K562 (cell line): Measurements from ENCODE around the gene KLHL30. TPM values are rescaled to one million over a fixed set of nuclear protein-coding genes. Genes with fewer than 3 reads are reported as not detected.

Experiments used
- ATAC-seq: fragments of 200-7000 bp; cut with Tn5 transposase; 3 replicates; pipeline ENCODE4 v1.9.1; 2020; ENCODE audit warnings: moderate library complexity
- BruUV-seq: library from RNA; stranded (reverse); fragments of 400-500 nt; replicated peaks from 2 replicates; lab custom pipeline; 2021; lab: Mats Ljungman, UMichigan
- CTCF ChIA-PET: fragments of 300-600 bp; formaldehyde crosslinking; extraction: SDS; loops from one replicate; lab custom pipeline; 2021; ENCODE audit warnings: low intra/inter-chr PET ratio; lab: Yijun Ruan, JAX
- POLR2A ChIA-PET: fragments of 300-600, 350-650 bp; sonication (Branson Sonifier 250); formaldehyde crosslinking; extraction: SDS; loops from one replicate; lab custom pipeline; 2021; ENCODE audit warnings: antibody characterized with exemption, inconsistent platforms; lab: Yijun Ruan, JAX
- DNase-seq, 4 experiments: peaks; one replicate each; pipeline versions ENCODE4 v3.0.0 to v3.0.0-alpha.2; 2011 to 2018; ENCODE audit warnings: low spot score in 3 of 4, mixed read lengths in 3 of 4; ENCODE audit errors: extremely low read depth in 1 of 4
- FAIRE-seq: peaks from 2 replicates; lab custom pipeline; 2011; peaks lifted over from hg19 to GRCh38; lab: Jason Lieb, UNC
- H2AFZ ChIP-seq: 2 replicates; pipeline ENCODE4 v1.6.0; 2011; ENCODE audit warnings: low read depth, low read length, control low read depth, inconsistent platforms
- H3K27ac ChIP-seq: fragments of 200-600 bp; 3 replicates; pipeline ENCODE4 v1.8.0; 2011; ENCODE audit warnings: low read depth, mild to moderate bottlenecking, control low read depth, inconsistent platforms, low read length, moderate library complexity, mixed read lengths; ENCODE audit errors: extremely low read depth
- H3K27me3 ChIP-seq, 2 experiments: fragments of 300-600 bp in 1 of 2; 2 replicates in 1 of 2; 3 replicates in 1 of 2; pipeline versions ENCODE4 v1.6.0 to v1.8.0; 2011; ENCODE audit warnings: inconsistent platforms in 2 of 2, low read length in 2 of 2, mild to moderate bottlenecking in 1 of 2, mixed read lengths in 1 of 2, moderate library complexity in 1 of 2; ENCODE audit not compliant: control insufficient read depth in 2 of 2, insufficient read depth in 2 of 2
- H3K36me3 ChIP-seq: fragments of 300-600 bp; 3 replicates; pipeline ENCODE4 v1.8.0; 2011; ENCODE audit warnings: mild to moderate bottlenecking, low read length, inconsistent platforms; ENCODE audit not compliant: control insufficient read depth, insufficient read depth
- H3K4me1 ChIP-seq, 2 experiments: fragments of 200-600 bp in 1 of 2; replicated peaks in 1 of 2; 2 replicates in 1 of 2; 3 replicates in 1 of 2; pipeline versions ENCODE4 v1.5.1 to v1.8.0; 2011; ENCODE audit warnings: inconsistent platforms in 2 of 2, low read length in 2 of 2, mild to moderate bottlenecking in 1 of 2, mixed read lengths in 1 of 2, moderate library complexity in 1 of 2; ENCODE audit not compliant: control insufficient read depth in 2 of 2, insufficient read depth in 2 of 2
- H3K4me2 ChIP-seq: 2 replicates; pipeline ENCODE4 v1.6.1; 2011; ENCODE audit warnings: low read length, control low read depth, inconsistent platforms, mixed read lengths; ENCODE audit not compliant: insufficient read depth
- H3K4me3 ChIP-seq: fragments of 200-600 bp; sonication (generic), shearing (Covaris generic); 2 replicates; pipeline ENCODE4 v1.5.1; 2016; ENCODE audit warnings: control low read depth, inconsistent platforms
- H3K79me2 ChIP-seq: fragments of 200-600 bp; 3 replicates; pipeline ENCODE4 v1.8.0; 2011; ENCODE audit warnings: low read length, inconsistent platforms; ENCODE audit not compliant: control insufficient read depth, insufficient read depth
- H3K9ac ChIP-seq, 2 experiments: 2 replicates each; pipeline versions ENCODE4 v1.6.0 to v1.6.1; 2011; ENCODE audit warnings: low read depth in 2 of 2, low read length in 2 of 2, control low read depth in 1 of 2, inconsistent platforms in 1 of 2, mild to moderate bottlenecking in 1 of 2, mixed read lengths in 1 of 2; ENCODE audit not compliant: insufficient read depth in 1 of 2
- H3K9me1 ChIP-seq: one replicate; pipeline ENCODE4 v1.6.0; 2011; ENCODE audit warnings: inconsistent platforms, mild to moderate bottlenecking, low read length, moderate library complexity; ENCODE audit not compliant: control insufficient read depth, insufficient read depth
- H3K9me3 ChIP-seq: replicated peaks from 2 replicates; pipeline ENCODE4 v1.5.1; 2011; ENCODE audit warnings: low read depth, low read length, inconsistent platforms; ENCODE audit not compliant: control insufficient read depth, insufficient read depth
- H4K20me1 ChIP-seq: replicated peaks from 2 replicates; pipeline ENCODE4 v1.6.1; 2011; ENCODE audit warnings: low read length, inconsistent platforms, mixed read lengths; ENCODE audit not compliant: control insufficient read depth, insufficient read depth
- CBX2 ChIP-seq: fragments of 200-600 bp; sonication (generic); IDR thresholded peaks from one replicate; pipeline ENCODE4 v1.6.1; 2012; ENCODE audit warnings: mild to moderate bottlenecking, low read length, inconsistent platforms; ENCODE audit not compliant: insufficient read depth, poor library complexity, severe bottlenecking
- EGR1 ChIP-seq: fragments of 450-650 bp; conservative IDR thresholded peaks from 2 replicates; pipeline ENCODE4 v1.6.1; 2017; ENCODE audit warnings: mild to moderate bottlenecking
- KAT8 ChIP-seq: fragments of 450-650 bp; IDR thresholded peaks from 2 replicates; pipeline ENCODE4 v1.6.1; 2016; ENCODE audit warnings: low read depth, mild to moderate bottlenecking
- MTA3 ChIP-seq: fragments of 450-650 bp; formaldehyde crosslinking; IDR thresholded peaks from 2 replicates; pipeline ENCODE4 v1.6.1; 2017; ENCODE audit warnings: mild to moderate bottlenecking, borderline replicate concordance
- PHF8 ChIP-seq: fragments of 200-600 bp; sonication (generic); IDR thresholded peaks from 2 replicates; pipeline ENCODE4 v1.6.1; 2012; ENCODE audit warnings: mixed run types, mild to moderate bottlenecking, inconsistent platforms, low read length, moderate library complexity, borderline replicate concordance
- PRDM10 ChIP-seq: fragments of 450-650 bp; IDR thresholded peaks from 2 replicates; pipeline ENCODE4 v1.6.1; 2018; ENCODE audit not compliant: partially characterized antibody
- PTRF ChIP-seq: fragments of 450-650 bp; IDR thresholded peaks from 2 replicates; pipeline ENCODE4 v1.6.1; 2016; ENCODE audit warnings: mild to moderate bottlenecking, missing genetic modification characterization, missing compliant biosample characterization
- SMAD3 ChIP-seq: fragments of 450-650 bp; formaldehyde crosslinking; conservative IDR thresholded peaks from 2 replicates; pipeline ENCODE4 v1.4.0; 2020; ENCODE audit warnings: mild to moderate bottlenecking
- TCFL5 ChIP-seq: fragments of 250-450 bp; sonication (Bioruptor Pico); conservative IDR thresholded peaks from 2 replicates; pipeline ENCODE4 v1.6.1; 2021; ENCODE audit warnings: mild to moderate bottlenecking, moderate library complexity, matching md5 sums
- TEAD4 ChIP-seq, 2 experiments: sonication (generic) in 1 of 2; formaldehyde crosslinking in 1 of 2; IDR thresholded peaks; 2 replicates each; pipeline versions ENCODE4 v1.6.1 to v1.8.0; 2012 to 2022; ENCODE audit warnings: borderline replicate concordance in 1 of 2, inconsistent platforms in 1 of 2, low read length in 1 of 2, mild to moderate bottlenecking in 1 of 2, missing genetic modification reagents in 1 of 2
- TSC22D4 ChIP-seq: fragments of 450-650 bp; IDR thresholded peaks from 2 replicates; pipeline ENCODE4 v1.6.1; 2016; ENCODE audit warnings: missing genetic modification characterization, missing biosample characterization, control low read depth
- ZNF316 ChIP-seq: fragments of 450-650 bp; IDR thresholded peaks from 2 replicates; pipeline ENCODE4 v1.6.1; 2016
- ZNF551 ChIP-seq: fragments of 250-450 bp; sonication (Bioruptor Pico); IDR thresholded peaks from 2 replicates; pipeline ENCODE4 v1.5.0; 2021; ENCODE audit warnings: mild to moderate bottlenecking, moderate library complexity
- WGBS: fragments of 100-300 bp; shearing (Covaris generic); methylation state at CpG from one replicate; pipeline ENCODE4 v1.1.6; 2016; ENCODE audit warnings: low coverage, mixed read lengths; ENCODE audit not compliant: insufficient coverage; ENCODE audit errors: missing lambda C conversion rate; 5-methylcytosine and 5-hydroxymethylcytosine counted together
- in situ Hi-C: fragments of 300-500 bp; cut with MboI; formaldehyde crosslinking; loops from 4 replicates; pipeline ENCODE4 v1.15.0; 2018; ENCODE audit warnings: inconsistent platforms, mixed read lengths
- intact Hi-C: fragments of 100-400 bp; cut with micrococcal nuclease; formaldehyde crosslinking; loops from 2 replicates; pipeline ENCODE4 v1.14.2; 2022
- polyA plus RNA-seq, 8 experiments: library from polyadenylated mRNA; depleted of rRNA in 4 of 8; stranded (reverse) in 5 of 8; unstranded in 3 of 8; fragments of >200 nt; fragmentation: Nextera tagmentation in 2 of 8; fragmentation: Illumina TruSeq in 1 of 8; extraction: Ambion mirVana in 2 of 8; extraction: Trizol in 1 of 8; gene quantifications; 2 replicates each; pipeline versions ENCODE4 v1.2.1 to v1.2.3, GENCODE V29; 2011 to 2014; ENCODE audit warnings: inconsistent platforms in 1 of 8, missing spikeins in 1 of 8
- total RNA-seq, 7 experiments: library from RNA; depleted of rRNA in 6 of 7; stranded (reverse); fragments of >200 nt in 6 of 7; fragmentation: Illumina TruSeq in 2 of 7; extraction: Trizol in 2 of 7; gene quantifications; 2 replicates each; pipeline versions ENCODE4 v1.2.1 to v1.2.3, GENCODE V29; 2011 to 2021; ENCODE audit warnings: low replicate concordance in 1 of 7
- TF ChIP-seq, protein P1 (sequence below): fragments of 250-450 bp; sonication (Bioruptor Pico); IDR thresholded peaks from 2 replicates; pipeline ENCODE4 v1.4.0; 2020; ENCODE audit warnings: mild to moderate bottlenecking, moderate library complexity

Gene KLHL30
- total and polyA plus RNA-seq, 9 of the 15 experiments (the other 6 are each of a cell fraction or from before 2014, with no cell fraction given), result 0.04 TPM; not detected in 8

DNA sequence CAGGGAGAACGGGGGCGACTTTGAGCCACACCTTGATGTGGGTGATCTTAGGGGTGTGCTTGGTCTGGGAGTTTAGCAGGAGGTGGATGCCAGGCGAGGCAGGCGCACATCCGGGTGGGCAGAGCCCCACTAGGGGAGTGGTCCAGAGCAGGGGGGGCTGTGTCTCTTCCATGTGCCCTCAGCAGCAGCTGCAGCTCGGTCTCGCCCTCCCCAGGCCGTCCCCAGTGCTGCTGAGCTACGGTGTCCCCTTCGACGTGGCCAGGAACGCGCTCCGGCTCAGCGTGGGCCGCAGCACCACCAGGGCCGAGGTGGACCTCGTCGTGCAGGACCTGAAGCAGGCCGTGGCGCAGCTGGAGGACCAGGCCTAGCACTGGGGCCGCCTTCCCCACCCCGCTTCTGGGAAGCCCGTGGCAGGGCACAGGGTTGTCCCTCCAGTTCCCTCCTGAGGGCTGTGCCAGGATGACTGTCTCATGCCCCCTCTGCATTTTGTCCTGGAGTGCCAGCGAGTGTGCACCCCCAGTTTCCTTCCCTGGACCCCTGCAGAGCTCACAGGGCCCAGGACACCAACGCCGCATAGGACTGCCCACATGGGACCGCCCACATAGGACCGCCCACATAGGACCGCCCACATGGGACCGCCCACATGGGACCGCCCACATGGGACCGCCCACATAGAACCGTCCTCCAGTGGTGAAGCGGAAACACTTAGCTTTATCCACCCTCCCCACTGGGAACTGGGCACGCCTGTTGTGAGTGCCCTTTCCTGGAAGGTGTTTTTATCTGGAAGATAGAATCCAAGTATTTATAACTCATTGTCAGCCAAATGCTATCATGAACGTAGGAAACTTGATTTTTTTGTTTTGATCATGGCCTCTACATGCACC, 40.2 kb upstream of the KLHL30 start:
- H3K9me1 ChIP-seq, result peaks cover 3% of the 10 kb centered on the region
- H3K4me2 ChIP-seq, result peak overlapping the region; percentile 46
- peak; percentile 100 for ATAC-seq
- peak overlapping the region; percentile 68 for H2AFZ ChIP-seq
- TSS peak; percentile 40 for BruUV-seq
- H4K20me1 ChIP-seq, result no peaks in the 10 kb centered on the region
- H3K9me3 ChIP-seq, result no peaks in the 10 kb centered on the region
- intact Hi-C loops (no loop called here), in situ Hi-C loops (no loop called here)
- ChIA-PET POLR2A (interaction anchor here (0.8 to 1.9 kb wide), 6 partner anchors 11 to 103 kb away, joined by 3 to 8 read pairs (median 4); partner anchors contain the start of gene SCLY), CTCF (no interaction called here)
- WGBS, result 13% methylated on average over 24 of the region's 37 CpGs
- no peak overlapping the region for H3K4me3 ChIP-seq
- peak; percentile 95 for FAIRE-seq
- H3K36me3 ChIP-seq, result peaks cover 8% of the 10 kb centered on the region; the same call in 1 of the 3 replicates
- H3K27me3 ChIP-seq, result no peaks in the 10 kb centered on the region
- DNase-seq, result peak; percentile 87 to 96 (median 92)
- H3K79me2 ChIP-seq, result no peaks in the 10 kb centered on the region
- peak overlapping the region; percentile 36; the same call in 1 of the 3 replicates for H3K27ac ChIP-seq
- H3K4me1 ChIP-seq, result peaks cover 6 to 44% of the 10 kb centered on the region in 2 experiments; a peak in 3 of 5 replicates
- peak overlapping the region in 1 of 2 experiments; percentile 75; a peak in 2 of 4 replicates for H3K9ac ChIP-seq
- TF ChIP-seq EGR1, result peak; percentile 89
- TF ChIP-seq TCFL5 (CRISPR knock-in tag), result no peak
- TF ChIP-seq TSC22D4 (tag), result no peak
- no peak for TF ChIP-seq ZNF551 (CRISPR knock-in tag)
- TF ChIP-seq MTA3, result no peak
- TF ChIP-seq ZNF316, result no peak
- peak; percentile 17; the same call in 1 of the 2 replicates for TF ChIP-seq PHF8
- TF ChIP-seq CBX2, result no peak
- TF ChIP-seq, protein P1, sequence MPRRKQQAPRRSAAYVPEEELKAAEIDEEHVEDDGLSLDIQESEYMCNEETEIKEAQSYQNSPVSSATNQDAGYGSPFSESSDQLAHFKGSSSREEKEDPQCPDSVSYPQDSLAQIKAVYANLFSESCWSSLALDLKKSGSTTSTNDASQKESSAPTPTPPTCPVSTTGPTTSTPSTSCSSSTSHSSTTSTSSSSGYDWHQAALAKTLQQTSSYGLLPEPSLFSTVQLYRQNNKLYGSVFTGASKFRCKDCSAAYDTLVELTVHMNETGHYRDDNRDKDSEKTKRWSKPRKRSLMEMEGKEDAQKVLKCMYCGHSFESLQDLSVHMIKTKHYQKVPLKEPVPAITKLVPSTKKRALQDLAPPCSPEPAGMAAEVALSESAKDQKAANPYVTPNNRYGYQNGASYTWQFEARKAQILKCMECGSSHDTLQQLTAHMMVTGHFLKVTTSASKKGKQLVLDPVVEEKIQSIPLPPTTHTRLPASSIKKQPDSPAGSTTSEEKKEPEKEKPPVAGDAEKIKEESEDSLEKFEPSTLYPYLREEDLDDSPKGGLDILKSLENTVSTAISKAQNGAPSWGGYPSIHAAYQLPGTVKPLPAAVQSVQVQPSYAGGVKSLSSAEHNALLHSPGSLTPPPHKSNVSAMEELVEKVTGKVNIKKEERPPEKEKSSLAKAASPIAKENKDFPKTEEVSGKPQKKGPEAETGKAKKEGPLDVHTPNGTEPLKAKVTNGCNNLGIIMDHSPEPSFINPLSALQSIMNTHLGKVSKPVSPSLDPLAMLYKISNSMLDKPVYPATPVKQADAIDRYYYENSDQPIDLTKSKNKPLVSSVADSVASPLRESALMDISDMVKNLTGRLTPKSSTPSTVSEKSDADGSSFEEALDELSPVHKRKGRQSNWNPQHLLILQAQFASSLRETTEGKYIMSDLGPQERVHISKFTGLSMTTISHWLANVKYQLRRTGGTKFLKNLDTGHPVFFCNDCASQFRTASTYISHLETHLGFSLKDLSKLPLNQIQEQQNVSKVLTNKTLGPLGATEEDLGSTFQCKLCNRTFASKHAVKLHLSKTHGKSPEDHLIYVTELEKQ (CRISPR knock-in tag), result no peak
- TF ChIP-seq PRDM10, result peak; percentile 58
- 0 out of 2 replicates have a peak, but pooled peaks have one; percentile 22 for TF ChIP-seq TEAD4 (IDR thresholded peaks at IDR 0.05; ENCODE audit: low read length)
- no peak for TF ChIP-seq TEAD4 (CRISPR knock-in tag; IDR thresholded peaks at IDR 0.05; ENCODE audit: borderline replicate concordance)
- no peak for TF ChIP-seq KAT8
- TF ChIP-seq PTRF (tag), result no peak
- TF ChIP-seq SMAD3, result no peak
